Activated T-cell treated with anti-CD3 and anti-CD28 coated beads for 48 hours (primary cell): ENCODE data around the gene INO80.
"Not testable (repeated sequence)": the region's sequence is repeated elsewhere in the genome, so short reads cannot be mapped to it uniquely, and the experiment has no call there.

ENCODE experiments used
- DNase-seq: peaks from one replicate; pipeline ENCODE4 v3.0.0-alpha.2; 2020; ENCODE audit warnings: low read depth

Gene INO80

GRCh38 chr15:41115652-41116115, 396 bp downstream of the INO80 start:
- peak; percentile 67 for DNase-seq

- DNase-seq = no peak
These were observed 874 bp downstream of the INO80 start for GRCh38 chr15:41115161-41115651.

GRCh38 chr15:41106947-41107346, 9.1 kb downstream of the INO80 start:
- DNase-seq = no peak

- DNase-seq = no peak
These were observed 10.4 kb downstream of the INO80 start for GRCh38 chr15:41105348-41106334.

GRCh38 chr15:41104234-41104633, 11.8 kb downstream of the INO80 start:
- DNase-seq = no peak

- no peak for DNase-seq
These were observed 13.2 kb downstream of the INO80 start for GRCh38 chr15:41102854-41103253.

GRCh38 chr15:41096178-41096577, 19.9 kb downstream of the INO80 start:
- no peak for DNase-seq

GRCh38 chr15:41085029-41085428, 31.1 kb downstream of the INO80 start:
- no peak for DNase-seq

GRCh38 chr15:41080144-41080543, 35.9 kb downstream of the INO80 start:
- no peak for DNase-seq

- DNase-seq = no peak
These were observed 36.4 kb downstream of the INO80 start for GRCh38 chr15:41079717-41080116.

GRCh38 chr15:41078879-41079278, 37.2 kb downstream of the INO80 start:
- not testable (repeated sequence) for DNase-seq

GRCh38 chr15:41078125-41078524, 38.0 kb downstream of the INO80 start:
- DNase-seq = no peak

- no peak for DNase-seq
These were observed 43.1 kb downstream of the INO80 start for GRCh38 chr15:41073028-41073427.

- no peak for DNase-seq
These were observed 44.1 kb downstream of the INO80 start for GRCh38 chr15:41072013-41072412.

- no peak for DNase-seq
These were observed 49.6 kb downstream of the INO80 start for GRCh38 chr15:41066516-41066915.

- no peak for DNase-seq
These were observed 54.4 kb downstream of the INO80 start for GRCh38 chr15:41061667-41062066.

GRCh38 chr15:41060505-41060904, 55.6 kb downstream of the INO80 start:
- no peak for DNase-seq

- DNase-seq = no peak
These were observed 59.3 kb downstream of the INO80 start for GRCh38 chr15:41056810-41057209.

GRCh38 chr15:41055706-41056105, 60.4 kb downstream of the INO80 start:
- no peak for DNase-seq

GRCh38 chr15:41051139-41051538, 64.9 kb downstream of the INO80 start:
- no peak for DNase-seq

GRCh38 chr15:41048852-41049251, 67.2 kb downstream of the INO80 start:
- no peak for DNase-seq

- DNase-seq = no peak
These were observed 67.7 kb downstream of the INO80 start for GRCh38 chr15:41048397-41048796.

GRCh38 chr15:41047474-41047873, 68.6 kb downstream of the INO80 start:
- DNase-seq = no peak
